Measurements from ENCODE around the gene RAB7B.

RAB7B gene

GRCh38 chr1:205927247-205927646, 75.9 kb downstream of the RAB7B start:
- Histone ChIP-seq H3K27me3 (replicated peaks) (no peaks in the 10 kb centered on the region), H3K27ac (no peak overlapping the region), H3K4me3 (ENCODE audit: low read depth, low read length) (no peak overlapping the region), H3K36me3 (replicated peaks) (no peaks in the 10 kb centered on the region)
- in situ Hi-C loops (cut with HindIII; ENCODE audit: low pct_ligation_motif_present, low sequenced_read_pairs): no loop called here
- no peak for DNase-seq
- TF ChIP-seq CTCF (IDR thresholded peaks at IDR 0.05; ENCODE audit: low read depth, low read length, missing control alignments): no peak
